HG02763 (cell line): ENCODE measurements around the gene MAP4K3.

Experiments used
- ATAC-seq: cut with Tn5 transposase; IDR thresholded peaks from one replicate; pipeline ENCODE4 v1.9.1; 2021; ENCODE audit warnings: mild to moderate bottlenecking, moderate library complexity; ENCODE audit not compliant: unreplicated experiment

The MAP4K3 gene

GRCh38 chr2:39445934-39446333, 8.8 kb upstream of the MAP4K3 start:
- ATAC-seq = no peak

GRCh38 chr2:39443009-39443408, 5.9 kb upstream of the MAP4K3 start:
- no peak for ATAC-seq

DNA sequence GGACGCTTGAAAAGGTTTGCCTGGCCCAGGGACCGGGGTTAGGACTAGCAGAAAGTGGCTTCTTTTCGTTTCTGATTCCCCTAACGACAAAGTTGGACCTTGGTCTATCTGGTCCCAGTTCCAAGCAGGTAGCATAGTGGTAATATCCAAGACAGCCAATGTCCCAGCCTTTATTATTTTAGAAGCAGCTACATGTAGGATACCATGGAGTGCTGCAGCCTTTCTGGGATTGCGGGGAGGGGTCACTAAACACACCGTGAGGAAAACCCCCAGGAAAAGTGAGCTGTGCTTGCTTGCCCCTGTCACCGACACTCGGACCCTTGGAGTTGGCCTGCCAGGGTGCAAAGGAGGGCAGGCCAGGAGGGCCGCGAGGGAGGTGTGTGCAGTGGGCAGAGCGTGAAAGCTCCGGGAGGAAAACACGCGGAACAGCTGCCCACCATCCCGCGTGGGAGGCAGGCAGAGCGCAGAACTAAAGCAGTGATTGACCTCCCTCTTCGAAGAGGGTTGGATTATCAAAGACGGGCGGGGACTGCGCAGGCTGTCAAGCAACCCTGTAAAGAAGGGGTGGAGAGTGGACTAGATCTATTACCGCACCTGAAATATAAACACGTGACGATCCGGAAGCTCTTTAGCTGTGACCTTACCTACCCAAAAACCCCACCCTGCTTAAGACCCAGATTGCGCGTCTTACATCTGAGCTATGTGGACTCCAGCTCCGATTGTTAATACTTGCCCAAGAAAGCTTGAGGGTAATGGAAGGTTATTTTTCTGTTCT, 624 bp upstream of the MAP4K3 start:
- peak; percentile 16 for ATAC-seq

DNA sequence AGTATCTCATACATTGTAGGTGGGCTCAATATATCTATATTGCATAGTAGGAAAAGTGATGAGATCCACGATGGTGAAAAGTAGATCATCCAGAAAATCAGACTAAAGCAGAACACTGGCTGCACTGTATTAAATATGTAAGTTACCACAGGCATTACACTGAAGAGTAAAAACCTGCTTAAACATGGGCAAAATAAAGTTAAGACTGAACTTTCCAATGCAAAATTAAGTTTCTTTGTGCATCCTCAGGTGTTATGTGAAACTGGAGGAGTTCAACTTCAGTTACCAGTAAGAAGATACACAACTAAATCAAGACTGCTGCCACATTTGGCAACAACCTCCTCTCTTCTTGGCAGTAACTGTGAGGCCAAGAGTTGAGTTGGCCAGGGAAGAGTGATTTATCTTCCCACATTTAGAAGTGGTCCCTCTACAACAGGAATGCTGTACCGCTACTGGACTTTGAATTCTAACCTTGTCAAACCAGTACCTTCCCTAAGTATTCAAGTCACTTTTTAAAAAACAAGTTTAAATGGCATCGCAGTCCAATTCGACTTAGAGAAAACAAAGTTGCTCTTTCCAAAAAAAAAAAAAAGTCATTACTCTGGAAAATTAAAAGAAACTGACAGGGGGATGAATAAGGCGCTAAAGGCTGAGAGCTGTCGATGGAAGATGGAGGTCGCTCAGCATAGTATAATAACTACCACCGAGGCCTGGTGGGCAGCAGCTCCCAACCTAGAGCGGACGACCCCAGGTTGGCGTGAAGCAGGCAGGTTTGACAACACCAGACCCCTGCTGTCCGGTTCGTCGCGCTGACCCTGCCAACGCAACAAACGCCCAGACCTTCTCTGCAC, 1.1 kb downstream of the MAP4K3 start:
- ATAC-seq = no peak

GRCh38 chr2:39435234-39435633, 1.9 kb downstream of the MAP4K3 start:
- no peak for ATAC-seq

DNA sequence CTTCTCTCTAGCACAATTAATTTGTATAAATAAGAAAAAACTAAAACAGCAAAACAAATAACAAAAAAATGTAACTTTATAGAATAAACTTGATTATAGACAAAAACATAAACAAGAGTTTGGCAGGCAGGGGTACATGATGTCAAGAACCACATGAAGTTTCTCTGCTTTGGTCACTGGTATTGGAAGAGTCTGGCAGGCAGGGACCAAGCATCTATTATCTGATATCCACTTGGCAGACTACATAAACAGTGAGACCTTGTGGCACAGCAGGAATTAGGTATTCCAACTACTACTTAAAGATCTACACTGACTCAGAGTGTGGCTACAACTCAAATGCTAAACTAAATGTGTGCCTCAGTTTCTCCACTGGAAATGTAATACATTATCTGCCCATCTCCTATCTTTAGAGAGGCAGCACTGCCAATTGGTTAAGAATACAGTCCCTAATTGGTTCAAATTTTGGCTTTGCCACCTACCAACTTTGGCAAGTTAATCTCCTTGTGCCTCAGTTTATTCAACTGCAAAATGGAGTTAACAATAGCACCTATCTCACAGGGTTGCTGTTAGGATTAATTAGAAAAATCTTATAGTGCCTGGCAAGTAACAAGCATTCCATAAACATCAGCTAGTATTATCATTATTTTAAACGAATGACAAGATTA, 2.7 kb downstream of the MAP4K3 start:
- ATAC-seq = no peak

- no peak for ATAC-seq
Observed at GRCh38 chr2:39433586-39434195, 3.4 kb downstream of the MAP4K3 start.

GRCh38 chr2:39432701-39433100, 4.4 kb downstream of the MAP4K3 start:
- ATAC-seq = no peak

GRCh38 chr2:39431592-39432316, 5.3 kb downstream of the MAP4K3 start:
- ATAC-seq = no peak

DNA sequence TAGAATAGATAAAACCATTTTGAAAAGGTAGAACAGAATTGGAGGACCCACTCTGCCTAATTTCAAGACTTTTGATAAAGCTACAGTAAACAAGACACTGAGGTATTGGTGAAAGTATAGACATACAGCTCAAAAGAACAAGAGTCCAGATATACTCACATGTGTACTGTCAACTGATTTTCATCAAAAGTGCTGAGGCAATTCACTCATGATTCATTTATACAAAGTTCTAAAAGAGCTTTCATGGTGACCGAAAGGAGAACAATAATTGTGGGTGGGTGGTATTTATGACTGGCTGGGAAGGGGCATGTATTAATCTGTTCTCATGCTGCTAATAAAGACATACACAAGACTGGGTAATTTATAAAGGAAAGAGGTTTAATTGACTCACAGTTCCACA, 7.3 kb downstream of the MAP4K3 start:
- no peak for ATAC-seq

DNA sequence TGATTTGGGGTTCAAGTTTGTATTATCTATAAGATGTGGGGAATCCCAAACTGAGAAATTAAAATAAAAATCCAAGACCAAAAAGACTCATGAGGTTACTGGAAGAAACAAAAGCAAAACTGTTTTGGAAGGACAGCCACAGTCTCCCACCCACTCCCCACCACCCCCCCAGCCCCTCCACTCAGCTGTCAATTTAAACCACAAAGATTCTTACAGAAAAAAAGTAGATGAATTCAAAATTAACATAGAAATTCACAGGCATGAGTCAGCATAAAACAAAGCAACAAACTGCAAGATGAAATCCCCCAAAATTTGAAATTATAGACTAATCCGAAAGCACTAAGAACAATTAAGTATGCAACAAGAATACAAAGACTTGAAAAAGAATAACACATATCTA, 12.1 kb downstream of the MAP4K3 start:
- ATAC-seq = no peak

DNA sequence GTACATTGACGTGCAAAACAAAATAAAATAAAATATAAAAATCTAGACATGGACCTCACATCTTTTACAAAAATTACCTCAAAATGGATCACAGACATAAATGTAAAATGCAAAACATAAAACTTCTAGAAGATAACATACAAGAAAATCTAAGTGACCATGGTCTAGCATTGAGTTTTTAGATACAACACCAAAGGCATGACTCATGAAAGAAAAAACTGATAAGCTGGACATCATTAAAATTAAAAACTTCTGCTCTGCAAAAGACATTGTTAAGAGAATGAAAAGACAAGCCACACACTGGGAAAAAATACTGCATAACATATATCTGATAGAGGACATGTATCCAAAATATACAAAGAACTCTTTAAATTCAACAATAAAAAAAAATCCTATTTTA, 14.4 kb downstream of the MAP4K3 start:
- ATAC-seq = no peak

- ATAC-seq = no peak
Observed at GRCh38 chr2:39421354-39421753, 15.7 kb downstream of the MAP4K3 start.

DNA sequence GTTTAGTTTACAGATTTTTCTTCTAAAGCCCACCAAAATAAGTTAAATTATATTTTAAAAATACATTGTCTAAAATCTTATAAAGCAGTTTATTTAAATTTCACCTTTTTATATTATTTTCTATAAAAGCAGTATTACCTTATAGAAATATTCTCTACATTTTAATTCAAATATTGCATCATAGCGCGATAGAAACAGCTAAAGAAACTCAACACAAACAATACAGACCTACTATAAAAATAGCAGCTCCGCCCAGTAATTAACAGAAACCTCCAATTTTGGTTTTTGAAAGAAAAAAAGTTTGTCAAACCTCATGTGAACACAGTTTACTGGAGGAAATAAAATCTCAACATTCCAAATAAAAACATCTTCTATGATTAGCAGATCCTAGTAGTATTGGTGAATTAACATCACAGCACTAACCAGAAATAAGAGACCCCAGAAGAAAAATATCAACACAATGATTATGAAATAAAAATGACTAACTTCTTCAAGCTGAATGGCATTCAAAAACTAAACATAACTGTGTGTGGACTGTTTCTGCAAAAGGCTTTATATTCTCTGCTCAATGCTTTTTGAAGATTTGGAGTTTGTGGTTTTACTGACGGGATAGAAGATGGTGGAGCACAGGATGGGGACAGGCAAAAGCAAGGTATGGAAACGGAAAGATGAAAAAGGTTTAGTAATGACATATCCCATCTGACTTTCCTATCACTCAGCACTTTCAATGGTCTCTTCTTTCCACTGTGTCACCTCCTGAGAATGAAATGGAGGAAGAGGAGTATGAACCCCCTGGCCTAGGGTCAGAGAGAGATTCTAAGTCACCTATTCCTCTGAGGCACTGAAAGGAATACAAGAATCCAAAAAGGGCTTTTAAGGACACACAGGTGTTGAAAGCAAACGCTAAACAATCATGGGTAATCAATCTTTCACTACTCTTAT, 17.5 kb downstream of the MAP4K3 start:
- ATAC-seq = no peak

DNA sequence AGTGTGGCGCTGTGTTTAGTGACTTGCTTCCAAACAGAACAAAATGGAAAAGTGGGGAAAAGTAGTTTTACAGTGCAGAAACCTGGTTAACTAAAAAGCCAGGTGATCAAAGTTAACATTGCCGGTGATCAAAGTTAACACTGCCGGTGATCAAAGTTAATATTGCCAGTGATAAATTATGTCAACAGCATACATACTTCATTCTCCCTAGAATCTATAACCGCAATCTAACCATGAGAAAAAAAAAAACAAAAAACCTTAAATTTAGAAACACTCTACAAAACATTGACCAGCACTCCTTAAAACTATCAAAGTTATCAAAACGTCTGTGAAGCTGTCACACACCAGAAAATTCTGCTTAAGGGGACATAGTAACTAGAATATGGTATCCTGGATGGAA, 18.6 kb downstream of the MAP4K3 start:
- ATAC-seq = no peak

DNA sequence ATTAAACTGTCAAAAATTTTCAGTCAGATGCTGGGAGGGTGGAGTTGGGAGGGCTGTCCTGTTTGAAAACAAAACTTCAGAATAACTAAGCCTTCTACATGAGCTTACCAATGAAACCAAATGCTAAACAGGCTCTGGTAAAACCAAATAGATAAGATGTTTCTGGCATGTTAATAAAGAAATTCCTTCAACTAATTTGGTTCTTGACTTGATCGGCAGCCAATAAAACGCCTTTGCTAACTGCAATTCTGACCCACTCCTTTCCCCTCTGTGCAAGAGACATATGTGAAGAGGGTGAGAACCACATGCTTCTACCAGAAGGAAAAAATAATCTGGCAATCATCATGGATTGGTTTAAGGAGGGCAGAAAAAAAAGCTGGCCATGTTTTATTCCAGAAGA, 20.9 kb downstream of the MAP4K3 start:
- no peak for ATAC-seq

DNA sequence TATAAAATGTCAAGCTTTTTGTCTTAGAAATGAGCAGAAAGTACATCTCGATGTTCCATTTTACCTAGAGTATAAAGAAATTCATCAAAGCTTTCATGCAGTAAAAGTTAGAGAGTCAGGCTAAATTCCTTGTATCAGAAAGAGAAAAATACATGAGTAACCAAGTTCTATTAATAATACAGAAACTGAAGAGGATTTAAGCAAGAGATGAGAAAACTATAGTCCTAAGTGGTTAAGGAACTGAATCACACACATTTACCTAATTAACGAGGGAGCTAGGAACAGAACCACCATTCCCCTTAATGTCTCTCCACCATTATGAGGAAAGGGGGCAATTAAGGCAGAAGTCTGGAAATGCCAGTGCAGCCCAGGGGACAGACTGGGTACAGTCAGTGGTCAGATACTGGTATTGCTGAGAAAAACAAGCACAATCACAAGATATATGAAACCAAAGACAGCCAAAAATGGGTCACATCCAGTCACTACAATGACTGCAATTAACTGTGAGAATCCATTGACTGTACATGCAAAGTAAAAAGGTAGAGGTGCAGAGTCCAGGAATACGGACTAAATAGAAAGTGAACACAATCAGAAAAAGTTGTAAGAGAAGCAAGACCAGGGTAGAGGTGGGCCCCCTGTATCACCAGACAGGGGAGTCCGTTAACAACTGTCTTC, 23.9 kb downstream of the MAP4K3 start:
- ATAC-seq = peak; percentile 36

- ATAC-seq = no peak
Observed at GRCh38 chr2:39411181-39411944, 25.7 kb downstream of the MAP4K3 start.
